ENCODE measurements around the gene OR6A2. TPM values are rescaled to one million over a fixed set of nuclear protein-coding genes. Genes with fewer than 3 reads are reported as not detected.
A peak's percentile ranks its signal among the peaks of the same experiment; 100 is the strongest.

The OR6A2 gene
- total RNA-seq, 2 experiments from 2014 or later = not detected

DNA sequence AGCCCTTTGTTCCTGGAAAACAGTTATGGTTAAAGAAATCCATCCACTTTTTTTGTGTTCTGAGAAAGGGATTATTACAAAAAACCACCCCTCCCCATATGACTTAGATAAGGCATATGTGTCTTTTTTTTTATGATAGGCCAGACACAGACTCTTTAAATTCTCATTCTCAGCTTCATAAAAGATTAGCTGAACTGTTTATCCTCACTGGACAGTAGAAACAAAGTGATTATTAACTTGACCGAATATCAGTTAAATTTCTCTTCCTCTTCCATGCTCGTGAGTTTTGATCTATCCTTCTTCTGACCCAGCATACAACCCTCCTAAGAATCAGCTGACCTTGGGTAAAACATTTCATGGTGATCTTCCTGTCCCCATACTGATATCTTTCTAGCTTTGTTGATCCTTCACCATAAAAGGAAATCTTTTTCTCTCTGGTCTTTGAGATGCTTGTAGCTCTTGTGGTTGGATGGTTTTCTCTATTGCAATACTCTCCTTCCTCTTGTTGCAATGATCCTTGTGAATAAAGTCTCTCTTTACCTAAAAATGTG is 53.9 kb downstream of the OR6A2 start:
- Histone ChIP-seq H3K9me3 (ENCODE audit: control insufficient read depth in 1 of 2, insufficient read depth in 1 of 2, low read length in 2 of 2) (no peaks in the 10 kb centered on the region), H3K4me1 (ENCODE audit: insufficient read depth, low read length) (peaks cover 14% of the 10 kb centered on the region), H3K27ac (ENCODE audit: low read depth in 1 of 2, low read length in 2 of 2) (peak overlapping the region; percentile 84 to 93), H3K4me3 (ENCODE audit: low read length) (peak overlapping the region; percentile 69), H3K27me3 (ENCODE audit: control insufficient read depth in 1 of 2, insufficient read depth in 2 of 2, low read length in 2 of 2) (no peaks in the 10 kb centered on the region), H3K36me3 (ENCODE audit: insufficient read depth, low read length) (peaks cover 5% of the 10 kb centered on the region)
- Mint-ChIP-seq H3K27me3 (no peaks in the 10 kb centered on the region), H3K4me1 (ENCODE audit: low read depth) (peaks cover 40% of the 10 kb centered on the region), H3K27ac (no peak overlapping the region), H3K9me3 (no peaks in the 10 kb centered on the region), H3K36me3 (ENCODE audit: low read depth) (peaks cover 25% of the 10 kb centered on the region), H3K4me3 (no peak overlapping the region)
- intact Hi-C loops (cut with DNase I, micrococcal nuclease) = loop anchor here (1.0 to 10.0 kb wide), 3 partner anchors 7 to 1051 kb away; no protein-coding TSS in a partner anchor
- CTCF ChIA-PET = interaction anchor here (1.1 to 5.8 kb wide), 10 partner anchors 7 to 62 kb away, joined by 3 to 39 read pairs (median 10); partner anchors contain the start of gene MRPL17
- peak in 3 of 14 experiments; percentile 36 to 61 (median 42) for DNase-seq
- POLR2A ChIA-PET = interaction anchor here (1.1 to 4.3 kb wide), 12 partner anchors 10 to 355 kb away, joined by 3 to 81 read pairs (median 8); partner anchors contain the start of genes MRPL17, SMPD1, TAF10 and TPP1
- ATAC-seq (ENCODE audit: poor library complexity) = peak; percentile 27
- TF ChIP-seq, protein P1, sequence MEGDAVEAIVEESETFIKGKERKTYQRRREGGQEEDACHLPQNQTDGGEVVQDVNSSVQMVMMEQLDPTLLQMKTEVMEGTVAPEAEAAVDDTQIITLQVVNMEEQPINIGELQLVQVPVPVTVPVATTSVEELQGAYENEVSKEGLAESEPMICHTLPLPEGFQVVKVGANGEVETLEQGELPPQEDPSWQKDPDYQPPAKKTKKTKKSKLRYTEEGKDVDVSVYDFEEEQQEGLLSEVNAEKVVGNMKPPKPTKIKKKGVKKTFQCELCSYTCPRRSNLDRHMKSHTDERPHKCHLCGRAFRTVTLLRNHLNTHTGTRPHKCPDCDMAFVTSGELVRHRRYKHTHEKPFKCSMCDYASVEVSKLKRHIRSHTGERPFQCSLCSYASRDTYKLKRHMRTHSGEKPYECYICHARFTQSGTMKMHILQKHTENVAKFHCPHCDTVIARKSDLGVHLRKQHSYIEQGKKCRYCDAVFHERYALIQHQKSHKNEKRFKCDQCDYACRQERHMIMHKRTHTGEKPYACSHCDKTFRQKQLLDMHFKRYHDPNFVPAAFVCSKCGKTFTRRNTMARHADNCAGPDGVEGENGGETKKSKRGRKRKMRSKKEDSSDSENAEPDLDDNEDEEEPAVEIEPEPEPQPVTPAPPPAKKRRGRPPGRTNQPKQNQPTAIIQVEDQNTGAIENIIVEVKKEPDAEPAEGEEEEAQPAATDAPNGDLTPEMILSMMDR (IDR thresholded peaks at IDR 0.05) = no peak

DNA sequence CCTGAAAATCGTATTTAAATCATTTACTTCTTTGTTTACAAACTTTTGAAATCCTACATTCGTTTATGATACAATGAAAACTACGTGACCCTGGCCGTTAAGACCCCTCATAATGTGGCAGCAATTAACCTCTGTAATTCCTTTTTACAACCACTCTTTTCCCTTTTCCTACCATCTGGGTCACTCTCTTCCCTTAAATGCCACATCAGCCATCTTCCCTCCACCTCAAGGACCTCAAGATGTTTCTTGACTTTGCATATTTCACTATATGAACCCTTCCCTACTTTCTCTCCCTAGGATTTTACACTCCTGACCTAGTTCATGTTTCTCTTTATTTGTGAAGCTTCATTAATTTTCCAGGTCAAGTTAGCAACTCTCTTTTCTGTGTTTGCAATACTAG is 54.5 kb downstream of the OR6A2 start:
- ChIA-PET POLR2A (interaction anchor here (1.1 to 4.3 kb wide), 7 partner anchors 9 to 342 kb away, joined by 4 to 81 read pairs (median 20); partner anchors contain the start of genes MRPL17 and TAF10), CTCF (interaction anchor here (0.7 to 5.8 kb wide), 6 partner anchors 7 to 33 kb away, joined by 3 to 39 read pairs (median 7); no protein-coding TSS in a partner anchor)
- Histone ChIP-seq H3K27ac (ENCODE audit: low read depth in 1 of 2, low read length in 2 of 2) (peak overlapping the region; percentile 84 to 93), H3K4me1 (ENCODE audit: insufficient read depth, low read length) (peaks cover 19% of the 10 kb centered on the region), H3K36me3 (ENCODE audit: insufficient read depth, low read length) (peaks cover 6% of the 10 kb centered on the region), H3K9me3 (ENCODE audit: control insufficient read depth in 1 of 2, insufficient read depth in 1 of 2, low read length in 2 of 2) (no peaks in the 10 kb centered on the region), H3K4me3 (ENCODE audit: low read length) (peak overlapping the region; percentile 69), H3K27me3 (ENCODE audit: control insufficient read depth in 1 of 2, insufficient read depth in 2 of 2, low read length in 2 of 2) (no peaks in the 10 kb centered on the region)
- no peak for DNase-seq
- H3K36me3 Mint-ChIP-seq (ENCODE audit: low read depth) = peaks cover 26% of the 10 kb centered on the region
- H3K27ac Mint-ChIP-seq = no peak overlapping the region
- no peak for ATAC-seq (ENCODE audit: poor library complexity)
- H3K27me3 Mint-ChIP-seq = no peaks in the 10 kb centered on the region
- intact Hi-C loops (cut with DNase I, micrococcal nuclease) = loop anchor here in 1 of 2 experiments (10.0 kb wide), 1 partner anchor 1050 kb away; no protein-coding TSS in a partner anchor
- TF ChIP-seq, protein P1 (IDR thresholded peaks at IDR 0.05) = no peak
- H3K9me3 Mint-ChIP-seq = no peaks in the 10 kb centered on the region
- H3K4me3 Mint-ChIP-seq = no peak overlapping the region
- H3K4me1 Mint-ChIP-seq (ENCODE audit: low read depth) = peaks cover 40% of the 10 kb centered on the region

DNA sequence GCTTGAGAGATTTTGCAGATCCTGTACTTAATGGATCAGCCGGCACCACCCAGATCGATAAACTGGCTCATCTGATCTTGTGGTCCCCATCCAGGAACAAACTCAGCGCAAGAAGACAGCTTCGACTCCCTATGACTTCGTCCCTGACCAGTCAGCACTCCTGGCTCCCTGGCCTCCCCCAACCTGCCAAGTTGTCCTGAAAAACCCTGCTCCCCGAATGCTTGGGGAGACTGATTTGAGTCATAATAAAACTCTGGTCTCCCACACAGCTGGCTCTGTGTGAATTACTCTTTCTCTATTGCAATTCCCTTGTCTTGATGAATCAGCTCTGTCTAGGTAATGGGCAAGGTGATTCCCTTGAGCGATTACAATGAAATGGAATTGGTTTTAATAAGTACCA is 57.2 kb downstream of the OR6A2 start:
- DNase-seq (no peak), ATAC-seq (ENCODE audit: poor library complexity) (no peak)
- intact Hi-C loops (cut with DNase I, micrococcal nuclease) = loop anchor here in 1 of 2 experiments (10.0 kb wide), 1 partner anchor 1047 kb away; no protein-coding TSS in a partner anchor
- no peaks in the 10 kb centered on the region for H3K27me3 ChIP-seq (ENCODE audit: control insufficient read depth in 1 of 2, insufficient read depth in 2 of 2, low read length in 2 of 2)
- H3K4me1 Mint-ChIP-seq (ENCODE audit: low read depth) = peaks cover 51% of the 10 kb centered on the region
- TF ChIP-seq, protein P1 (IDR thresholded peaks at IDR 0.05) = no peak
- H3K27me3 Mint-ChIP-seq = no peaks in the 10 kb centered on the region
- CTCF ChIA-PET = interaction anchor here (0.9 to 8.6 kb wide), 4 partner anchors 13 to 71 kb away, joined by 3 to 181 read pairs (median 3); no protein-coding TSS in a partner anchor
- peaks cover 27% of the 10 kb centered on the region for H3K36me3 ChIP-seq (ENCODE audit: insufficient read depth, low read length)
- H3K4me3 Mint-ChIP-seq = no peak overlapping the region
- peaks cover 45% of the 10 kb centered on the region for H3K36me3 Mint-ChIP-seq (ENCODE audit: low read depth)
- H3K9me3 Mint-ChIP-seq = no peaks in the 10 kb centered on the region
- POLR2A ChIA-PET = interaction anchor here (0.7 to 1.0 kb wide), 2 partner anchors 9 to 15 kb away, joined by 3 read pairs; no protein-coding TSS in a partner anchor
- H3K4me3 ChIP-seq (ENCODE audit: low read length) = peak overlapping the region; percentile 69
- H3K9me3 ChIP-seq (ENCODE audit: control insufficient read depth in 1 of 2, insufficient read depth in 1 of 2, low read length in 2 of 2) = no peaks in the 10 kb centered on the region
- peaks cover 32% of the 10 kb centered on the region for H3K4me1 ChIP-seq (ENCODE audit: insufficient read depth, low read length)
- H3K27ac Mint-ChIP-seq = no peak overlapping the region
- H3K27ac ChIP-seq (ENCODE audit: low read depth in 1 of 2, low read length in 2 of 2) = peak overlapping the region; percentile 29 to 32

Other genes starting within 250 kb of the OR6A2 start
- 10 to 100 TPM; 25.7 to 27.3 TPM for gene RRP8, start 196.1 kb downstream of the OR6A2 start, total RNA-seq
- 10 to 100 TPM; 19.2 to 21.0 TPM for gene ILK, start 195.9 kb downstream of the OR6A2 start, total RNA-seq
- 100 to 1,000 TPM; 154 to 164 TPM for gene TAF10, start 187.5 kb downstream of the OR6A2 start, total RNA-seq
- 10 to 100 TPM; 29.7 to 34.4 TPM for gene TPP1, start 180.3 kb downstream of the OR6A2 start, total RNA-seq
- gene DCHS1, start 143.9 kb downstream of the OR6A2 start, total RNA-seq = 1 to 10 TPM; 9.7 TPM
- gene MRPL17, start 116.3 kb downstream of the OR6A2 start, total RNA-seq = 10 to 100 TPM; 12.3 to 14.2 TPM
- under 1 TPM in 1 of 2 experiments, not detected in 1; 0.06 TPM for gene OR2AG2, start 27.7 kb downstream of the OR6A2 start, total RNA-seq
- not detected for gene OR2AG1, start 16.7 kb downstream of the OR6A2 start, total RNA-seq
- not detected for gene OR10A5, start 46.0 kb upstream of the OR6A2 start, total RNA-seq
- not detected for gene OR10A2, start 63.4 kb upstream of the OR6A2 start, total RNA-seq
- gene OR10A4, start 76.9 kb upstream of the OR6A2 start, total RNA-seq = not detected
- gene OR2D2, start 92.8 kb upstream of the OR6A2 start, total RNA-seq = not detected
- gene OR2D3, start 121.3 kb upstream of the OR6A2 start, total RNA-seq = not detected
- 1 to 10 TPM in 1 of 2 experiments, under 1 TPM in 1; 0.87 to 1.1 TPM for gene ZNF215, start 126.7 kb upstream of the OR6A2 start, total RNA-seq
- gene ZNF214, start 220.7 kb upstream of the OR6A2 start, total RNA-seq = not detected
- gene NLRP14, start 220.8 kb upstream of the OR6A2 start, total RNA-seq = under 1 TPM in 1 of 2 experiments, not detected in 1; 0.05 TPM